GM18870 (cell line): ENCODE data around the gene DTNB.
A peak's percentile ranks its signal among the peaks of the same experiment; 100 is the strongest.

Source experiments
- ATAC-seq: cut with Tn5 transposase; IDR thresholded peaks from one replicate; pipeline ENCODE4 v1.9.1; 2021; ENCODE audit warnings: moderate library complexity; ENCODE audit not compliant: unreplicated experiment

Gene DTNB

GRCh38 chr2:25400576-25401216, 272.7 kb downstream of the DTNB start:
- ATAC-seq, result no peak

DNA sequence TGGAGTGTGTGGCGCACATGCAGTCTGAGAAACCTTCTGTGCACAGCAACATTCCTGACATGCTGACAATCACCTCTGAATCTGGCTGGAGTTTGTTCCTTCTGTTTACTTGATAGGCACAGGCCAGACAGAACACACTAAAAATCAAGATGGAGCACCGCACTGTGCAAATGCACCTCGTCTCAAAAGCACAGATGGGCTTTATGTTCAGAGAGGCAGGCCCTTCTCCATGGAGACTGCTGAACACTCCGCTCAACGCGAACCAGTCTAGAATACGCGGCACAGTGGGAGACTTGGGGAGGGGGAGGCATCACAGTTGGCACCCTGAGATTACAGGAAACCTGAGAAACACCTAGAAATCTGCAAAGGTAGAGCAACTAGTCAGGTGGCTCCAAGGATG, 273.2 kb downstream of the DTNB start:
- no peak for ATAC-seq

DNA sequence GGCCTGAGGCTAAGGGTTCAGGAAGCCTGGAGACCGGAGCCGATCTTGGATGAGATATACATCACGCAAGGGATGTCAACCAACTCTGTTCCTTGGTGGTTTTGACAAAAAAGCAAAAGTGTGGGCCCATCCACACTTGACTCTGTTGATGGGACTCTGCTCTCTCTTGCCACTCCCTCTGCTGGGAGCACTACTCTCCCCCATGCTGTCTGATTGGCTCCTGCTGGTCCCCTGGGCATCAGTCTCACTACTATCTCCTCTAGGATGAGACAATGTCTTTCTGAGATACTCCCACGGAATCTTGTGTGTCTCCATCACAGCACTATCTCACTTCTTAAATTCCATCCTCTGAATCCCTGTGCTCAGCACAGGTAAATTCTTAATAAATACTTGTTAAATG, 274.8 kb downstream of the DTNB start:
- ATAC-seq, result no peak

DNA sequence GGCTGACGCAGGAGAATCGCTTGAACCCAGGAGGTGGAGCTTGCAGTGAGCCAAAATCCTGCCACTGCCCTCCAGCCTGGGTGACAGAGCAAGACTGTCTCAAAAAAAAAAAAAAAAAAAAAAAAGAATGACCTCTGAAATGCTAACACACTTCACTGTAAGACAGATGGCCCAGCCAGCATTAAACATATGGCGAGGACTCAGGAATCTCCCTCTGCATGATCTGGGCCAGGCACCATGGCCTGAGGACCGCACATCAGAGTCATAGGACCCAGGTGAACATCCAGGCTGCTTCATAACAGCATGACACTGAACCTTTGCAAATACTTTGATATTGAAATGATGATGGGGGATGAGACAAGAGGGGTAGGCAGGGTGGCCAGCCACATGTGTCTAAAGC, 275.6 kb downstream of the DTNB start:
- ATAC-seq, result no peak

GRCh38 chr2:25389161-25389560, 284.2 kb downstream of the DTNB start:
- no peak for ATAC-seq

DNA sequence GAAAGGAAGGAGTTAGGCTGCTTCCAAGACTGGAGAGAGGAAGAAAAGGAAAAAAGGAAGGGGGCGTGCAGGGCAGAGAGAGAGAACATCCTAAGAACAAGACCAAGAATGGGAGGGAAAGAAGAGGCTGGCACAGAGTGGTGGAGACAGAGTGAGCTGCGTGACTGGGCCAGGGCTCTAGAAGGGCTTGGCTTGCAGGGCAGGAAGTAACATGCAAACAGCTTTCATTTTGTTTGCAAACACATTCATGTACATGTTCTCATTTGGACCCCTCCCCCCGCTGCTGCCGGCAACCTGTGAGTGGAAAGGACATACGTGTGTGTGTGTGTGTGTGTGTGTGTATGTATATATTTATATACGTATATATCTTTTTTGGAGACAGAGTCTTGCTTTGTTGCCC, 284.9 kb downstream of the DTNB start:
- no peak for ATAC-seq

DNA sequence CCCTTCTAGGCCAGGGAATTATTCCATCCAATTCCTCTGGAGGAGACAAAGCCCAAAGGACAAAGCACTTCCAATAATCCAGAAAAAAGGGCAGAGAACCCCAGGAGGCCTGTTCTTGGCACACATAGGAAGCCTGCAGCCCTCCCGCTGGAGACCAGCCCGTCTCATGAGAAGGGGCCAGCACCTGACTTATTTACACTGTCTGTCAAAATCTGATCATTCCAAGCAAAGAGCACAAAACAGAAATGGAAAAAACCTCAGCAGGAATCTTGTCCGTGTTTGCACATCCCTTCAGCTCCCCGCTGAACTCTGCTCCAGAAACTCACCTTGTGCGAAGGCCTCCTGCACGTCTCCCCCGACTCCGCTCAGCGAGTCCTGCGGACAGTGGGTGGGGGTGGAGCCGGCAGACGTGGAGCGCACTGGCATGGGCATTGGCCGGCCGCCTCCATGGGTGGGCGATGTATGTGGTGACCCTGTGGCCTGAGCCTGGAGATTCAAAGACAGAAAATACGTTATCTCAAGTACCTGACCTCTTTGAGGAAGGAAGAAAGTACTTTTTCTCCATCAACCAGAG, 285.4 kb downstream of the DTNB start:
- ATAC-seq, result no peak

GRCh38 chr2:25386971-25387875, 286.2 kb downstream of the DTNB start:
- ATAC-seq, result no peak

- no peak for ATAC-seq
Observed at GRCh38 chr2:25385910-25386309, 287.5 kb downstream of the DTNB start.

GRCh38 chr2:25383806-25384205, 289.6 kb downstream of the DTNB start:
- no peak for ATAC-seq

DNA sequence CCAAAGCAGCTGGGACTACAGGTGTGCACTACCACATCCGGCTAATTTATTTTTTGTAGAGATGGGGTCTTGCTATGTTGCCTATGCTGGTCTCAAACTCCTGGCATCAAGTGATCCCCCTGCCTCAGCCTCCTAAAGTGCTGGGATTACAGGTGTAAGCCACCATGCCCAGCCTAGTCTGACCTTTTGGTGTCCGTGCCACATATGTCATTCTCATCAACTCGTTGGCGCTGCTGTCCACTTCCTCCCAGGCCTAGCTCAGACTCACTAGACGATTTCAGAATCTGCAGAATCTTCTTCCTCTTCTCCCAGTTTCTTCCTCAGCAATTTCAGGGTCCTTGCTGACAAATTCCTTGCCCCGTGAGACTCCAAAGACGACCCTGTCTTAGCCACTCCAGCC, 291.9 kb downstream of the DTNB start:
- no peak for ATAC-seq

- no peak for ATAC-seq
Observed at GRCh38 chr2:25380586-25381375, 292.6 kb downstream of the DTNB start.

DNA sequence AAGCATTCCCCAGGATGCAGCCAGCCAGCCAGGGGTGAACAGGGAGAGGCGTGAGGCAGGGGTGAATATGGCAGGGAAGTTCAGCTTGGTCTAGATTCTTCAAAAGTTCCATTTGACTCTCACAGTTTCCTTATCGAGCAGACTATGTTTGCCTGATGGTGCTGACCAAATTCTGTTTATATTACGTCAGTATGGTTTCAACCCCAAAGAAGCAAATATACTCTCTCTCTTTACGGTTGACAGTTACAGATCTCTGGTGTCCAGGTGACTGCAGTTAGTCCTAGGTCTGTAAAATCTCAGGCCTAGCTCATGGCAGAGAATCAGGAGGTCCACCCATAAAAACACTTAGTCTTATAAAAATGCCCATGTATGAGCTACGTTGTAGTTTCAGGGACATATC, 293.4 kb downstream of the DTNB start:
- ATAC-seq, result no peak

- no peak for ATAC-seq
Observed at GRCh38 chr2:25379535-25379934, 293.8 kb downstream of the DTNB start.

- no peak for ATAC-seq
Observed at GRCh38 chr2:25378731-25379490, 294.5 kb downstream of the DTNB start.

DNA sequence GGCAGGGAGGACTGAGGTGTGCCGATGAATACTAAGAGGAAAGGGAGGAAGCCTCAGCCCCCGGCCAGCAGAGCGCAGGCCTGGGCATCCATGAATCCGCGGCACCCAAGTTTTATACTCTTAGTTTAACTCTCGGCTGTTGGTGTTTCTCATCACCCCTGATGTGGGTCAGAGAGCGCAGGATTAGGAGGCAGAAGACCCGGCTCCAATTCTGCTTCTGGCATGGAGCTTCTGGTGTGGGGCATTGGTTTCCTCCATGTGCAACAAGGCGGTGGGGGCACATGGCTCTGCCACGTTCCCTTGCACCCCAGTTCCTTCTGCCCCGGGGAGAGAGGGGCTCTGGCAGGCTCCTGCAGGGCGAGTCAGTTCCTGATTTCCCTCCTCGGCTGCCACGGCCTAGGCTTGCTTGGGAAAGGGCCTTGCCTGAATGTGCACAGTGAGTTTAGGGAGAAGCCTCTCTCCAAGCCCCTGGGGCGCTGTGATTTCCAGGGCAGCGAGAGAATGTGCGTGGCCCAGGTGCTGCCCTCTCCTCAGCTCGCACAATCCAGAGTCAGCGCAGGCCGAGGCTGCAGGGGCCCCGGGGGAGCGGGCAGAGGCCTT, 295.5 kb downstream of the DTNB start:
- no peak for ATAC-seq

DNA sequence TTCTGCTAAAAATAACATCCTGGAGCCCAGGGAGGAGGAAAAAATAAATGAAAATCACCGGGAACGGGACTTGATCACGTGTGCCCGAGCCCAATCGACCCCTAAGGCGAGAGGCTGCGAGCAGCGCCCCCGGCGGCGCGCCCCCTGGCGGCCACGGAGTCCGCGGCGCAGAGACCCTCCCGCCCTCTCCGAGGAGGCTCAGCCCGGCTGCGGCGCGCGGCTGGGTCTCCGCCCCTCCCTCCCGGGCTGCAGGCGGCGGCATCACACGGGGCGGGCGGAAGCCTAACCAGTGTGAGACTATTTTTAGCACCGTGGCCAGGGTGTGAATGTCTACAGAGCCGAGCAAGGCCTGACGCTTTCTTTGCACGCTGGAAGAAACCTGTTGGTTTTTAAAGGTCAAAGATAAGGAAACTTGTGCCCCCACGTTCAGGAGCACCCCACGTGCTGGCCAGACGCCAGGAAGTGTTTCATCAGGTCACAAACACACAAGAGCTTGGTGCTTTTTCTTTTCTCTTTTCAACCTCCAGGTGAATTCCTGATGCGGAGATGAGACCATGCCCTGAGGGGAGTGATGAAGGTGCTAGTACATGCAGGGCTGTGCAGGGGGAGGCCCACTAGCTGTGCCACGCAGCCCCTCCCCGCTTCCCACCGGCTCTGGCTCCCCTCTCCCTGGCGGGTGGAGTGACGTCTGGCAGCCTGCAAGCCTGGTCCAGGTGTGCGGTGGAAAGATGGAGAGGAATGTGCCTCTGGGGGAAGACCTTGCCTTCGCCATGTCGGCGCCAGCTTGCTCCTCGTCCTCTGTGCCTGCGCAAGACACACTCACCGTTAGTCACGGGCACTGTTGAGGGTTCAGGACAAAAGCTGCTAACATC, 296.4 kb downstream of the DTNB start:
- ATAC-seq, result peak; percentile 86

- ATAC-seq, result no peak
Observed at GRCh38 chr2:25375989-25376545, 297.3 kb downstream of the DTNB start.
